OCI-LY1 (cell line): ENCODE results near the gene PDAP1.
"Not testable (repeated sequence)": the region's sequence is repeated elsewhere in the genome, so short reads cannot be mapped to it uniquely, and the experiment has no call there.

Experiments
- CTCF ChIP-seq: fragments of 200-600 bp; sonication (generic), shearing (Covaris generic); IDR thresholded peaks from 2 replicates; pipeline ENCODE4 v1.5.1; 2017; ENCODE audit warnings: mild to moderate bottlenecking, antibody characterized with exemption, low read length, moderate library complexity, mixed read lengths
- EZH2 ChIP-seq: fragments of 200-600 bp; sonication (generic), shearing (Covaris generic); IDR thresholded peaks from 2 replicates; pipeline ENCODE4 v1.8.0; 2017; ENCODE audit warnings: borderline replicate concordance, mixed run types, mild to moderate bottlenecking, antibody characterized with exemption, low read length, moderate library complexity, mixed read lengths

DNA sequence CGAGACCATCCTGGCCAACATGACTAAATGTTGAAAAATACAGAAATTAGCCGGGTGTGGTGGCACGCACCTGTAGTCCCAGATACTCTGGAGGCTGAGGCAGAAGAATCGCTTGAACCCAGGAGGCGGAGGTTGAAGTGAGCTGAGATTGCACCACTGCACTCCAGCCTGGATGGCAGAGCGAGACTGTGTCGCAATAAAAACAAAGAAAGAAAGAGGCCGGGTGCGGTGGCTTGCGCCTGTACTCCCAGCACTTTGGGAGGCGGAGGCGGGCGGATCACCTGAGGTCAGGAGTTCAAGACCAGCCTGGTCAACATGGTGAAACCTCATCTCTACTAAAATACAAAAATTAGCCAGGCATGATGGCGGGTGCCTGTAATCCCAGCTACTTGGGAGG, 21.2 kb downstream of the PDAP1 start:
- TF ChIP-seq CTCF, EZH2: not testable (repeated sequence)
